Smooth muscle cell (in vitro differentiated cells): ENCODE data around the gene DCC. TPM values are rescaled to one million over a fixed set of nuclear protein-coding genes. Genes with fewer than 3 reads are reported as not detected.

Experiments
- DNase-seq: peaks from one replicate; lab custom pipeline; 2025; ENCODE audit not compliant: unreplicated experiment; lab: John Stamatoyannopoulos, UW
- H2AFZ ChIP-seq: fragments of 200-600 bp; sonication (generic); 2 replicates; pipeline ENCODE4 v1.6.0; 2016; ENCODE audit warnings: antibody characterized with exemption, low read depth, mild to moderate bottlenecking
- H3F3A ChIP-seq: fragments of 200-600 bp; sonication (generic); 2 replicates; pipeline ENCODE4 v1.6.0; 2017; ENCODE audit warnings: antibody characterized with exemption, low read depth
- H3K27ac ChIP-seq: fragments of 200-600 bp; sonication (generic); 2 replicates; pipeline ENCODE4 v1.5.1; 2016; ENCODE audit warnings: low read depth, mild to moderate bottlenecking
- H3K27me3 ChIP-seq: fragments of 200-600 bp; sonication (generic); 2 replicates; pipeline ENCODE4 v1.6.1; 2016; ENCODE audit warnings: low read depth, mild to moderate bottlenecking
- H3K36me3 ChIP-seq: fragments of 200-600 bp; sonication (generic); 2 replicates; pipeline ENCODE4 v1.5.1; 2016; ENCODE audit warnings: low read depth
- H3K4me1 ChIP-seq: fragments of 200-600 bp; sonication (generic); 2 replicates; pipeline ENCODE4 v1.5.1; 2016; ENCODE audit warnings: low read depth
- H3K4me2 ChIP-seq: fragments of 200-600 bp; sonication (generic); 2 replicates; pipeline ENCODE4 v1.6.0; 2016; ENCODE audit warnings: mild to moderate bottlenecking
- H3K4me3 ChIP-seq: fragments of 200-600 bp; sonication (generic); 2 replicates; pipeline ENCODE4 v1.5.1; 2016; ENCODE audit warnings: mild to moderate bottlenecking
- H3K79me2 ChIP-seq: fragments of 200-600 bp; sonication (generic); 2 replicates; pipeline ENCODE4 v1.6.0; 2016; ENCODE audit warnings: low read depth, mild to moderate bottlenecking
- H3K9ac ChIP-seq: fragments of 200-600 bp; sonication (generic); 2 replicates; pipeline ENCODE4 v1.6.0; 2016; ENCODE audit warnings: low read depth
- H3K9me3 ChIP-seq: fragments of 200-600 bp; sonication (generic); replicated peaks from 2 replicates; pipeline ENCODE4 v1.5.1; 2016; ENCODE audit warnings: low read depth
- H4K20me1 ChIP-seq: fragments of 200-600 bp; sonication (generic); 2 replicates; pipeline ENCODE4 v1.6.0; 2016; ENCODE audit warnings: low read depth
- WGBS: methylation state at CpG from one replicate; pipeline ENCODE4 v1.1.7; 2016; ENCODE audit warnings: low lambda C conversion rate; 5-methylcytosine and 5-hydroxymethylcytosine counted together
- polyA plus RNA-seq: library from polyadenylated mRNA; unstranded; fragments of >200 nt; fragmentation: Nextera tagmentation; extraction: Ambion mirVana; gene quantifications from 2 replicates; pipeline ENCODE4 v1.2.1, GENCODE V29; 2016
- total RNA-seq: library from RNA; depleted of rRNA; stranded (reverse); fragments of >200 nt; gene quantifications from 2 replicates; pipeline ENCODE4 v1.2.3, GENCODE V29; 2014
- TF ChIP-seq, protein P1 (sequence below): fragments of 200-600 bp; sonication (generic); IDR thresholded peaks from 2 replicates; pipeline ENCODE4 v1.5.1; 2017; ENCODE audit warnings: borderline replicate concordance, mild to moderate bottlenecking, antibody characterized with exemption; ENCODE audit not compliant: insufficient read depth, poor library complexity, severe bottlenecking

DCC gene
- total and polyA plus RNA-seq, 2 experiments from 2014 or later, result not detected

- H3K9ac ChIP-seq, result no peak overlapping the region
- no peaks in the 10 kb centered on the region for H3K9me3 ChIP-seq
- no peak for DNase-seq
- no peaks in the 10 kb centered on the region for H3K4me1 ChIP-seq
- H3K27ac ChIP-seq, result no peak overlapping the region
- no peaks in the 10 kb centered on the region for H4K20me1 ChIP-seq
- TF ChIP-seq, protein P1, sequence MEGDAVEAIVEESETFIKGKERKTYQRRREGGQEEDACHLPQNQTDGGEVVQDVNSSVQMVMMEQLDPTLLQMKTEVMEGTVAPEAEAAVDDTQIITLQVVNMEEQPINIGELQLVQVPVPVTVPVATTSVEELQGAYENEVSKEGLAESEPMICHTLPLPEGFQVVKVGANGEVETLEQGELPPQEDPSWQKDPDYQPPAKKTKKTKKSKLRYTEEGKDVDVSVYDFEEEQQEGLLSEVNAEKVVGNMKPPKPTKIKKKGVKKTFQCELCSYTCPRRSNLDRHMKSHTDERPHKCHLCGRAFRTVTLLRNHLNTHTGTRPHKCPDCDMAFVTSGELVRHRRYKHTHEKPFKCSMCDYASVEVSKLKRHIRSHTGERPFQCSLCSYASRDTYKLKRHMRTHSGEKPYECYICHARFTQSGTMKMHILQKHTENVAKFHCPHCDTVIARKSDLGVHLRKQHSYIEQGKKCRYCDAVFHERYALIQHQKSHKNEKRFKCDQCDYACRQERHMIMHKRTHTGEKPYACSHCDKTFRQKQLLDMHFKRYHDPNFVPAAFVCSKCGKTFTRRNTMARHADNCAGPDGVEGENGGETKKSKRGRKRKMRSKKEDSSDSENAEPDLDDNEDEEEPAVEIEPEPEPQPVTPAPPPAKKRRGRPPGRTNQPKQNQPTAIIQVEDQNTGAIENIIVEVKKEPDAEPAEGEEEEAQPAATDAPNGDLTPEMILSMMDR, result no peak
- no peak overlapping the region for H3K4me3 ChIP-seq
- H3K27me3 ChIP-seq, result peaks cover 20% of the 10 kb centered on the region
- WGBS, result 96% methylated on average over 5 of the region's 5 CpGs
- H3K79me2 ChIP-seq, result no peaks in the 10 kb centered on the region
- no peak overlapping the region for H3K4me2 ChIP-seq
- no peaks in the 10 kb centered on the region for H3F3A ChIP-seq
- H2AFZ ChIP-seq, result no peak overlapping the region
- no peaks in the 10 kb centered on the region for H3K36me3 ChIP-seq
Observed at GRCh38 chr18:52395146-52395852, 55.3 kb downstream of the DCC start.

DNA sequence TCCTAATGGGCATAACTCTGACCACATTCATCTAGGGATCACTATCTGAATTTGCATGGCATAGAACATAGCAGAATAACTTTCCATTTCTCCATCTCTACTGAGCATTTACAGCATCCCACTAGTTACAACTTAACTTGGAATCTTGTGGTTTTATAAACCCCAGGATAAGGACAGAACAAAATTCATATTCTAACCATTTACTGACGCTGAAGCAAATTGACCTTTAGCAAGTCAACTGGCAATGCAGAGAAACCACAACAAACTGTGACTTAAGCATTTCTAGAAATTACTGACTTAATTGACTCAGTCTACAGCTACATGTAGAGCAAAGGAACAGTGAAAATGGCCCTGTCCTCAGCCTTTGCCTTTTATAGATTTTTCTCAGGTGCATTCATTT lies 61.2 kb downstream of the DCC start:
- DNase-seq, result no peak
- Histone ChIP-seq H3K4me3 (no peak overlapping the region), H3K4me1 (no peaks in the 10 kb centered on the region)

DNA sequence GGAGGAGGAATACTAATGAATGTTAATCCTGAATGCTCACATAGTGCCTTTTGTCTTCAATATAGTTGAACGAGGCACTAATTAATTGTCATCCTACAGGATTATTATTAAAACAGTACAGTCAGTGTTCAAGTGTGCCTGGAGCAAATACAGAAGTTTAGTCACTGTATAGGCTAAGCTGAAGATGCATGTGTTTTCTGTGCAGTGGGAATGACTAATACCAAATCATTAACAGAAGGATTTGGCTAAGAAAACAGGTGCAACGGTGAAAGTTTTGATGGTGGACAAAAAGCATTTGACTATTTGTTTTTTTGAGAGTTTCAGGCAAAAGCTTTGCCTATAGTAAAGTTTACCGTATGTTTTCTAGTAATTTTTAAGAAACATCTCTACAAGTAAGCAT lies 62.8 kb downstream of the DCC start:
- no peak overlapping the region for H3K9ac ChIP-seq
- no peaks in the 10 kb centered on the region for H3K36me3 ChIP-seq
- H3F3A ChIP-seq, result no peaks in the 10 kb centered on the region
- H3K79me2 ChIP-seq, result no peaks in the 10 kb centered on the region
- WGBS, result 68% methylated on average over 3 of the region's 3 CpGs
- no peaks in the 10 kb centered on the region for H3K4me1 ChIP-seq
- TF ChIP-seq, protein P1, result no peak
- H2AFZ ChIP-seq, result no peak overlapping the region
- no peaks in the 10 kb centered on the region for H4K20me1 ChIP-seq
- H3K4me2 ChIP-seq, result no peak overlapping the region
- DNase-seq, result no peak
- no peak overlapping the region for H3K27ac ChIP-seq
- H3K27me3 ChIP-seq, result no peaks in the 10 kb centered on the region
- no peaks in the 10 kb centered on the region for H3K9me3 ChIP-seq
- no peak overlapping the region for H3K4me3 ChIP-seq

More for the DNA sequence above, 61.2 kb downstream of the DCC start:
- Histone ChIP-seq H3K4me2 (no peak overlapping the region), H3K27ac (no peak overlapping the region), H2AFZ (no peak overlapping the region), H4K20me1 (no peaks in the 10 kb centered on the region), H3K36me3 (no peaks in the 10 kb centered on the region), H3K9ac (no peak overlapping the region), H3F3A (no peaks in the 10 kb centered on the region), H3K79me2 (no peaks in the 10 kb centered on the region), H3K27me3 (no peaks in the 10 kb centered on the region), H3K9me3 (no peaks in the 10 kb centered on the region)
- WGBS, result 94% methylated on average over 1 of the region's 1 CpG
- TF ChIP-seq, protein P1, result no peak

DNA sequence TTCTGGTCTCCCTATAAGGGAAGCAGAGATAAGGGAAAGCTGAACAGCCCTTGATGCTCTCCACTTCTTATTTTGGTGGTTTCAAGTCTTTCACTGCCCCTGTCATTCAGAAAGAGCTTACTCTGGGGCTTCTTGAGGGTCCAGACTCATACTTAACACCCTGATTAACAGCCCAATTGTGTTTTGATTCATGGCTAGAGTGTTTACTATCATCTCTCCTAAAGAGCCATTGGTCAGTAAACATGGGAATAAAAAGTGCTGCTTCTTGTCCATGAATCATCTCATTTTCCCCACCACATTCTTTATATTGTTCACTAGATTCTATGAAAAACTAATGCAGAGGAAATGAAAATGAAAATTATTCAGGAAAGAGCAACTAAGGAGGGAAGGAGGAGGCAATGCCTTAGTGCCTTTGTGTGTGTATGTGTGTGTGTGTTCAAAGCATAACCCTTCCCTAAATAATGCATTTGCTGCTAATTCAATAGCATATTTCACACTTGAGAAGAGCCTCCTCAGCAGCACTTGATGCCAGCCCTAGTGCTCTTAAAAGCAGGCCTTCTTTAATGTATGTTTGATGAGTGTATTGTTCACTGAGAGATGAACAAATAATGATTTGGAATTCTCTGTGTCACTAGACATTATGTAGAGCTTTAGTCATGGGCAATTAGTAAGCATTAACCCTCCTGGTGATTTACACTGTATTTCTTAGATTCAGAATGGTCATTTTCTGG lies 63.5 kb downstream of the DCC start:
- Histone ChIP-seq H3K4me2 (no peak overlapping the region), H3K4me3 (no peak overlapping the region), H3F3A (no peaks in the 10 kb centered on the region), H2AFZ (no peak overlapping the region), H3K9ac (no peak overlapping the region), H3K9me3 (no peaks in the 10 kb centered on the region), H4K20me1 (no peaks in the 10 kb centered on the region), H3K27me3 (no peaks in the 10 kb centered on the region), H3K27ac (no peak overlapping the region), H3K4me1 (no peaks in the 10 kb centered on the region), H3K79me2 (no peaks in the 10 kb centered on the region), H3K36me3 (no peaks in the 10 kb centered on the region)
- TF ChIP-seq, protein P1, result no peak
- DNase-seq, result no peak
